Measurements from ENCODE around the gene GOLGA1. TPM values are rescaled to one million over a fixed set of nuclear protein-coding genes. Genes with fewer than 3 reads are reported as not detected.
A peak's percentile ranks its signal among the peaks of the same experiment; 100 is the strongest.

GOLGA1 gene
- total and polyA plus RNA-seq, 2 of the 13 experiments (the other 11 are each of a cell fraction or from before 2014, with no cell fraction given): 12.7 to 15.9 TPM

DNA sequence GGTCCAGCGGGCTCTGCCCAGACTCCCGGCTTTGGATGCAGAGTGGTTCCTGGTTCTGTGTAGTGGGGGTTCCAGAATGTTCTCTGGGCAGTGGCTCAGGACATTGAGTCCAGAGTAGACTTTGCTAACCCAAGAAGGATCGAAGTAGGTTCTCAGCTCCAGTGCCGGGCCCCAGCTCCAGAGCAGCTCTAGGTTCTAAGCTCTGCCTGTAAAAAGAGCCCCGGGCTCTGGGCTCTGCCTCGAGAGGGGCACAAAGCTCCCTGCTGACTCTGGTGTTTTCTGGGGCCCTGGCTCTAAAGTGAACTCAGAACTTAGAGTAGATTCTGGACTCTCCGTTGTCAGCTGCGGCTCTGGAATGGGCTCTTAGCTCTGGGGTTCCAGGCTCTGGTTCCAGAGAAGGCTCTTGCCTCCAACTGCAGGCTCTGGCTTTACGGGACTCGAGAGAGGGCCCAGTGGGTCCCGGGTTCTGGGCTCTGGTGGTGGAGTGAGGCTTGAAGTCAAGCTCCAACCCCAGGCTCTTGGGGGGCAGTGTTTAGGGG, 87.2 kb downstream of the GOLGA1 start (continued):
- TF ChIP-seq ZNF34 (CRISPR knock-in tag; IDR thresholded peaks at IDR 0.05; ENCODE audit: borderline replicate concordance): no peak
- TF ChIP-seq, protein P1, sequence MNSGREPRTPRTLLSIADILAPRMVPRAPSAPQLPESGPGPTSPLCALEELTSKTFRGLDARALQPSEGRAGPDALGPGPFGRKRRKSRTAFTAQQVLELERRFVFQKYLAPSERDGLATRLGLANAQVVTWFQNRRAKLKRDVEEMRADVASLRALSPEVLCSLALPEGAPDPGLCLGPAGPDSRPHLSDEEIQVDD (CRISPR knock-in tag; IDR thresholded peaks at IDR 0.05; ENCODE audit: borderline replicate concordance): no peak

DNA sequence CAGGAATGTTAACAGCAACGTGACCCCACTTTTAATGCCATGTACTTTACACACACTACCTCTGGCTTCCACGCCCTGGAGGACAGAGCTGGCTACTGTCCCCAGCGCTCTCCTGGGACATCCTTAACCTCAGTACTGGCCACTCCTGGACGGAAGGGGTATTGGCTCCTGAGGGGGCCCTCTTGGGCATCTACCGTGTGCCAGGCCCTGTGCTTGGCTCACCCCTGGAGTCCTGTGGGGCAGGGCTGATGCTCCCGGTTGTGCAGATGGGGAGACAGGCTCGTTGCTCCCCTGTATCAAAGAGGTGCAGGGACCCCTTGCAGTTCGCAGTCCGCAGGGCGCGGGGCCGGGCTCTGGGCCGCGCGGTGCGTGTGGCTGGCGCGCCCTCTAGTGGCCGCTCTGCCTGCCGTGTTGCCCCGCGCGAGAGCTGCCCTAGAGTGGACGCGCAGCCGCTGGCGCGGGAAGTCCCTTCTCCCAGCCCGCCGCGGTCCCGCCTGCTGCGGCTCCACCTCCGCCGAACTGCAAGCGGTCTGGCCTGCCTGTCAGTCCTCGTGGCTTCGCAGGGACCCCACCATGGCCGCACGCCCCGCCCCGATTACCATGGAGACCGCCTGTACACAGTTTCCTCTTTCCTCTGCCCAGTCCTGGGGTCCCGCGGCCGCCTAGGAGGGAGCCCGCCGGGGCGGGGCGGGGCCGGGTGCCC, 87.9 kb downstream of the GOLGA1 start, which contains the start of gene WDR38:
Gene WDR38 (plus strand): TSS at position 632 of the 703 bp plus-strand sequence. CDS start 72 bp downstream, outside the sequence.
- no peak within 1 kb of the TSS for H2AFZ ChIP-seq (ENCODE audit: low read length)
- no TSS peak for BruUV-seq (replicated peaks)
- intact Hi-C loops (cut with micrococcal nuclease; ENCODE audit: unreplicated experiment) (loop anchor here (1.0 to 2.0 kb wide), 2 partner anchors 58 to 79 kb away; no protein-coding TSS in a partner anchor), in situ Hi-C loops (cut with HindIII; ENCODE audit: extremely low pct_ligation_motif_present, low pct_unique_long_range_greater_than_20kb) (loop anchor here (5.0 kb wide), 1 partner anchor 81 kb away; the partner anchor contains the start of gene NR6A1)
- WGBS (ENCODE audit: low lambda C conversion rate): 7% methylated on average over 11 of the region's 51 CpGs
- ChIA-PET CTCF (ENCODE audit: low intra/inter-chr PET ratio, low total read pairs) (interaction anchor here (0.8 to 3.4 kb wide), 6 partner anchors 12 to 141 kb away, joined by 5 to 167 read pairs (median 17); partner anchors contain the start of genes NR6A1 and OLFML2A), POLR2A (interaction anchor here (0.7 to 4.1 kb wide), 10 partner anchors 8 to 82 kb away, joined by 3 to 16 read pairs (median 4); partner anchors contain the start of genes ARPC5L, NR6A1, OLFML2A and RPL35)
- no peaks in the 10 kb centered on the region; a peak in 2 of 5 replicates for H3K27me3 ChIP-seq (ENCODE audit: control insufficient read depth in 1 of 2, insufficient read depth in 2 of 2, low read length in 2 of 2)
- H4K20me1 ChIP-seq (ENCODE audit: insufficient read depth, low read length): peaks cover 8% of the 10 kb centered on the region; the same call in 1 of the 2 replicates
- peak within 1 kb of the TSS; percentile 24 to 69 (median 54); a peak in 5 of 6 replicates for H3K4me3 ChIP-seq (replicated peaks in 1 of 3; ENCODE audit: insufficient read depth in 1 of 3, low read depth in 2 of 3, low read length in 3 of 3)
- H3K9me3 ChIP-seq (ENCODE audit: low read length): no peaks in the 10 kb centered on the region
- ATAC-seq (peak; percentile 79), FAIRE-seq (peak; percentile 36), DNase-seq (ENCODE audit: low spot score) (peak; percentile 77)
- peak within 1 kb of the TSS; percentile 28; the same call in 1 of the 2 replicates for H3K9ac ChIP-seq (ENCODE audit: insufficient read depth, low read depth, low read length)
- H3K79me2 ChIP-seq (ENCODE audit: insufficient read depth, low read length): no peaks in the 10 kb centered on the region
- H3K4me2 ChIP-seq (ENCODE audit: low read depth, low read length): peak within 1 kb of the TSS; percentile 86
- H3K36me3 ChIP-seq (replicated peaks in 1 of 2; ENCODE audit: control insufficient read depth in 1 of 2, insufficient read depth in 2 of 2, low read length in 2 of 2): peaks cover 3 to 11% of the 10 kb centered on the region in 2 experiments; a peak in 4 of 5 replicates
- H3K4me1 ChIP-seq (ENCODE audit: insufficient read depth, low read length): peaks cover 38% of the 10 kb centered on the region
- H3K27ac ChIP-seq (ENCODE audit: extremely low read length, insufficient read depth, low read length): no peak within 1 kb of the TSS
- TF ChIP-seq ZNF354B (CRISPR knock-in tag; IDR thresholded peaks at IDR 0.05): no peak
- TF ChIP-seq, protein P2, sequence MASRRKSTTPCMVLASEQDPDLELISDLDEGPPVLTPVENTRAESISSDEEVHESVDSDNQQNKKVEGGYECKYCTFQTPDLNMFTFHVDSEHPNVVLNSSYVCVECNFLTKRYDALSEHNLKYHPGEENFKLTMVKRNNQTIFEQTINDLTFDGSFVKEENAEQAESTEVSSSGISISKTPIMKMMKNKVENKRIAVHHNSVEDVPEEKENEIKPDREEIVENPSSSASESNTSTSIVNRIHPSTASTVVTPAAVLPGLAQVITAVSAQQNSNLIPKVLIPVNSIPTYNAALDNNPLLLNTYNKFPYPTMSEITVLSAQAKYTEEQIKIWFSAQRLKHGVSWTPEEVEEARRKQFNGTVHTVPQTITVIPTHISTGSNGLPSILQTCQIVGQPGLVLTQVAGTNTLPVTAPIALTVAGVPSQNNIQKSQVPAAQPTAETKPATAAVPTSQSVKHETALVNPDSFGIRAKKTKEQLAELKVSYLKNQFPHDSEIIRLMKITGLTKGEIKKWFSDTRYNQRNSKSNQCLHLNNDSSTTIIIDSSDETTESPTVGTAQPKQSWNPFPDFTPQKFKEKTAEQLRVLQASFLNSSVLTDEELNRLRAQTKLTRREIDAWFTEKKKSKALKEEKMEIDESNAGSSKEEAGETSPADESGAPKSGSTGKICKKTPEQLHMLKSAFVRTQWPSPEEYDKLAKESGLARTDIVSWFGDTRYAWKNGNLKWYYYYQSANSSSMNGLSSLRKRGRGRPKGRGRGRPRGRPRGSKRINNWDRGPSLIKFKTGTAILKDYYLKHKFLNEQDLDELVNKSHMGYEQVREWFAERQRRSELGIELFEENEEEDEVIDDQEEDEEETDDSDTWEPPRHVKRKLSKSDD (CRISPR knock-in tag; IDR thresholded peaks at IDR 0.05; ENCODE audit: low read depth): peak; percentile 69; the same call in 1 of the 2 replicates
- no peak for TF ChIP-seq PRPF4 (IDR thresholded peaks at IDR 0.05; ENCODE audit: low read depth, low read length, poor library complexity, severe bottlenecking)
- no peak for TF ChIP-seq ZNF703 (CRISPR knock-in tag; IDR thresholded peaks at IDR 0.05; ENCODE audit: borderline replicate concordance)
- TF ChIP-seq ZFX (CRISPR knock-in tag; IDR thresholded peaks at IDR 0.05; ENCODE audit: low read depth): peak; percentile 65; the same call in 1 of the 2 replicates
- TF ChIP-seq RCOR2 (CRISPR knock-in tag; IDR thresholded peaks at IDR 0.05): peak; percentile 42; the same call in 1 of the 2 replicates
- TF ChIP-seq ZNF136 (CRISPR knock-in tag; IDR thresholded peaks at IDR 0.05; ENCODE audit: low read depth): no peak
- TF ChIP-seq, protein P3, sequence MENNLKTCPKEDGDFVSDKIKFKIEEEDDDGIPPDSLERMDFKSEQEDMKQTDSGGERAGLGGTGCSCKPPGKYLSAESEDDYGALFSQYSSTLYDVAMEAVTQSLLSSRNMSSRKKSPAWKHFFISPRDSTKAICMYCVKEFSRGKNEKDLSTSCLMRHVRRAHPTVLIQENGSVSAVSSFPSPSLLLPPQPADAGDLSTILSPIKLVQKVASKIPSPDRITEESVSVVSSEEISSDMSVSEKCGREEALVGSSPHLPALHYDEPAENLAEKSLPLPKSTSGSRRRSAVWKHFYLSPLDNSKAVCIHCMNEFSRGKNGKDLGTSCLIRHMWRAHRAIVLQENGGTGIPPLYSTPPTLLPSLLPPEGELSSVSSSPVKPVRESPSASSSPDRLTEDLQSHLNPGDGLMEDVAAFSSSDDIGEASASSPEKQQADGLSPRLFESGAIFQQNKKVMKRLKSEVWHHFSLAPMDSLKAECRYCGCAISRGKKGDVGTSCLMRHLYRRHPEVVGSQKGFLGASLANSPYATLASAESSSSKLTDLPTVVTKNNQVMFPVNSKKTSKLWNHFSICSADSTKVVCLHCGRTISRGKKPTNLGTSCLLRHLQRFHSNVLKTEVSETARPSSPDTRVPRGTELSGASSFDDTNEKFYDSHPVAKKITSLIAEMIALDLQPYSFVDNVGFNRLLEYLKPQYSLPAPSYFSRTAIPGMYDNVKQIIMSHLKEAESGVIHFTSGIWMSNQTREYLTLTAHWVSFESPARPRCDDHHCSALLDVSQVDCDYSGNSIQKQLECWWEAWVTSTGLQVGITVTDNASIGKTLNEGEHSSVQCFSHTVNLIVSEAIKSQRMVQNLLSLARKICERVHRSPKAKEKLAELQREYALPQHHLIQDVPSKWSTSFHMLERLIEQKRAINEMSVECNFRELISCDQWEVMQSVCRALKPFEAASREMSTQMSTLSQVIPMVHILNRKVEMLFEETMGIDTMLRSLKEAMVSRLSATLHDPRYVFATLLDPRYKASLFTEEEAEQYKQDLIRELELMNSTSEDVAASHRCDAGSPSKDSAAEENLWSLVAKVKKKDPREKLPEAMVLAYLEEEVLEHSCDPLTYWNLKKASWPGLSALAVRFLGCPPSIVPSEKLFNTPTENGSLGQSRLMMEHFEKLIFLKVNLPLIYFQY (CRISPR knock-in tag; IDR thresholded peaks at IDR 0.05; ENCODE audit: borderline replicate concordance): no peak
- TF ChIP-seq ZNF10 (CRISPR knock-in tag; IDR thresholded peaks at IDR 0.05; ENCODE audit: borderline replicate concordance, low read depth): no peak
- no peak for TF ChIP-seq POGZ (CRISPR knock-in tag; IDR thresholded peaks at IDR 0.05)
- TF ChIP-seq NCOA5 (CRISPR knock-in tag; IDR thresholded peaks at IDR 0.05): no peak

Measured in HepG2 (cell line).